Lower lobe of right lung (tissue), 2 donors: ENCODE measurements around the gene TENM4. TPM values are rescaled to one million over a fixed set of nuclear protein-coding genes. Genes with fewer than 3 reads are reported as not detected.

Experiments
- ATAC-seq, 2 donors: fragments of 200-7000 bp; cut with Tn5 transposase; one replicate each; pipeline ENCODE4 v1.9.1; 2020 to 2022; ENCODE audit warnings: mild to moderate bottlenecking in 2 of 2, moderate library complexity in 2 of 2
- DNase-seq: peaks from one replicate; pipeline ENCODE4 v3.0.0-alpha.2; 2020
- H3K27ac ChIP-seq: fragments of 200-600 bp; one replicate; pipeline ENCODE4 v1.8.0; 2022
- H3K27me3 ChIP-seq: fragments of 200-600 bp; one replicate; pipeline ENCODE4 v1.8.0; 2022; ENCODE audit warnings: low read depth
- H3K36me3 ChIP-seq: fragments of 200-600 bp; one replicate; pipeline ENCODE4 v1.8.0; 2022; ENCODE audit warnings: mild to moderate bottlenecking
- H3K4me1 ChIP-seq: fragments of 200-600 bp; one replicate; pipeline ENCODE4 v1.8.0; 2022
- H3K4me3 ChIP-seq: fragments of 200-600 bp; one replicate; pipeline ENCODE4 v1.8.0; 2022; ENCODE audit warnings: mild to moderate bottlenecking
- H3K9me3 ChIP-seq: fragments of 200-600 bp; one replicate; pipeline ENCODE4 v1.8.0; 2022
- CTCF ChIP-seq: fragments of 200-600 bp; IDR thresholded peaks from one replicate; pipeline ENCODE4 v1.8.0; 2022; ENCODE audit warnings: antibody characterized with exemption, mild to moderate bottlenecking
- intact Hi-C: fragments of 100-400 bp; cut with DNase I; formaldehyde crosslinking; loops from one replicate; pipeline ENCODE4 v1.11.0; 2022
- total RNA-seq: library from RNA; stranded (reverse); fragmentation: NEBNext Ultra II Directional; extraction: Animal tissue kit (Norgen Biotek cat#: 25700); gene quantifications from one replicate; pipeline ENCODE4 v1.2.1, GENCODE V29; 2021
- donor health status: DM: no; HTN: yes; CAD: no; lungs with severe emphysema.

Gene TENM4
- total RNA-seq, 1 donor from 2014 or later: 1.1 TPM

DNA sequence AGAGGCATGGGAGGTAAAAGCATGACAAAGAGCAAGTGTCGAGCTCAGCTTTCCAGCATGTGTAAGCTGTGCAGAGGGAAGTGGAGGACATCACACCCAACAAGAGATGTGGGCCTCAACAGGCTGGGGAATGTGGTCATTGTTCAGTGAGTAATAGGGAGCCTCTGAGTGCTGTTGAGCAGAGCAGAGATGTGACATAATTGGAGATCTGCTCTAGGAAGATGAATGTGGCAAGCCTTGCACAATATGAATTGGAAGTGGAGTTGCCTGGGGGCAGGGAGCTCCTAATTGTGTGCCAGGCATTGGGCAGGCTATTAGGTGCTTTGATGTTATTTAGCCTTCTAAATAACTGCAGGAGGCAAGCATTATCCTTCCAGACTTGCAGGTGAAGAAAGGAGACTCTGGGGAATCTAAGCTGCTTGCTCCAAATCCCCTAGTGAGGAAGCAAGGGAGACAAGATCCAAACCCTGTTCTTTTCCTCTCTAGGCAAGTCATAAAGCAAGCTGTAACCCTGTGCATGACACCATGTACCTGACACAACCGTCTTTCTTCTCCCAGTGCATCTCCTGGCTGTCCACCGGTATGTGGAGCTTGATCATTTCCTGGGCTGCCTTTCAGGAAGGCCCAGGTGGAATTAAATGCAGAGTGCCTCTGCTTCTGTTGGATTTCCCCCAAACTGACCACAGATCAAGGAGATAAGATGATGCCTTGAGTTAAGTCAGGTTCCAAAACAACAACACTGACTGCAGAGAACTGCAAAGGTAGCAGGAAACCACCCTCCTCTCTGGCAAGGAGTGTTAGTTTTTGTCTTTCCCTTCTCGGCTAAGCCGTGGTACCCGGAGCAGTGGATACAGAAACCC lies 221.4 kb downstream of the TENM4 start:
- no peak overlapping the region for H3K27ac ChIP-seq
- H3K9me3 ChIP-seq: no peaks in the 10 kb centered on the region
- DNase-seq (no peak), ATAC-seq (no peak)
- TF ChIP-seq CTCF: no peak
- H3K36me3 ChIP-seq: no peaks in the 10 kb centered on the region
- H3K27me3 ChIP-seq: no peaks in the 10 kb centered on the region
- no peak overlapping the region for H3K4me3 ChIP-seq
- H3K4me1 ChIP-seq: no peaks in the 10 kb centered on the region
- intact Hi-C loops: no loop called here

GRCh38 chr11:79212741-79213190 lies 228.1 kb downstream of the TENM4 start:
- Histone ChIP-seq H3K27ac (no peak overlapping the region), H3K4me3 (no peak overlapping the region), H3K36me3 (no peaks in the 10 kb centered on the region), H3K9me3 (no peaks in the 10 kb centered on the region), H3K27me3 (no peaks in the 10 kb centered on the region), H3K4me1 (no peaks in the 10 kb centered on the region)
- DNase-seq: no peak
- TF ChIP-seq CTCF: no peak
- ATAC-seq: no peak
- intact Hi-C loops: no loop called here

- Histone ChIP-seq H3K9me3 (no peaks in the 10 kb centered on the region), H3K4me3 (no peak overlapping the region), H3K27ac (no peak overlapping the region), H3K4me1 (no peaks in the 10 kb centered on the region), H3K27me3 (no peaks in the 10 kb centered on the region), H3K36me3 (no peaks in the 10 kb centered on the region)
- no peak for TF ChIP-seq CTCF
- DNase-seq: no peak
- ATAC-seq: no peak
- intact Hi-C loops: no loop called here
These were observed 231.1 kb downstream of the TENM4 start for GRCh38 chr11:79209540-79210266.

DNA sequence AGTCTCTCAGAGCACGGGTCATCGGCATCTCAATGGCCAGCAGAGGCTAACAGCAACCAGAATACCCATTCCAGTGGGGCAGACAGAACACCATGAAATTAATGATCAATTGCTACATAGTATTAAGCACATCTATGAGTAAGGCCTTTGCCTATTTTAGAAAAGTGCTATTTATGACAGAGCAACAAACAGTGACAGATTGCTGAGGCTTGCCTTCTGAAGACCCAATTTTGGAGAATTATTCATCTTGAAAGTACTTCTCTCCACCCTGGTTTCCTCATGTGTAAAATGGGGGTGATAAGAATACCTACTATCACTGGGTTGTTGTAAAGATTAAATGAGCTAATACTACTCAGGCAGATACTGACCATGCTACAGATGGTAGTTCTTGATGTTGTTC lies 232.7 kb downstream of the TENM4 start:
- no peaks in the 10 kb centered on the region for H3K4me1 ChIP-seq
- intact Hi-C loops: no loop called here
- no peaks in the 10 kb centered on the region for H3K36me3 ChIP-seq
- no peak overlapping the region for H3K27ac ChIP-seq
- DNase-seq: no peak
- ATAC-seq: no peak
- H3K9me3 ChIP-seq: no peaks in the 10 kb centered on the region
- H3K27me3 ChIP-seq: no peaks in the 10 kb centered on the region
- H3K4me3 ChIP-seq: no peak overlapping the region
- TF ChIP-seq CTCF: no peak

- no peak for TF ChIP-seq CTCF
- DNase-seq: no peak
- no peaks in the 10 kb centered on the region for H3K36me3 ChIP-seq
- H3K27ac ChIP-seq: no peak overlapping the region
- H3K4me1 ChIP-seq: no peaks in the 10 kb centered on the region
- no peak overlapping the region for H3K4me3 ChIP-seq
- ATAC-seq: no peak
- no peaks in the 10 kb centered on the region for H3K27me3 ChIP-seq
- H3K9me3 ChIP-seq: no peaks in the 10 kb centered on the region
- intact Hi-C loops: no loop called here
These were observed 233.9 kb downstream of the TENM4 start for GRCh38 chr11:79206951-79207350.
